Dermis microvascular lymphatic vessel endothelial cell (primary cell): Measurements from ENCODE around the gene NR3C2. TPM values are rescaled to one million over a fixed set of nuclear protein-coding genes. Genes with fewer than 3 reads are reported as not detected.

ENCODE experiments used
- DNase-seq, 2 donors: peaks; one replicate each; pipeline versions ENCODE4 v3.0.0 to v3.0.0-alpha.2; 2010; ENCODE audit warnings: low read depth in 2 of 2
- total RNA-seq: library from RNA; depleted of rRNA; stranded (reverse); fragments of >200 nt; gene quantifications from 2 replicates; pipeline ENCODE4 v1.2.1, GENCODE V29; 2014

Gene NR3C2
- total RNA-seq, 1 donor from 2014 or later, result 6.0 TPM

- DNase-seq, result no peak
Observed at GRCh38 chr4:148312956-148313490, 129.2 kb downstream of the NR3C2 start.

- DNase-seq, result no peak
Observed at GRCh38 chr4:148311526-148311925, 130.7 kb downstream of the NR3C2 start.

GRCh38 chr4:148310756-148311155 is 131.5 kb downstream of the NR3C2 start:
- no peak for DNase-seq

- DNase-seq, result no peak
Observed at GRCh38 chr4:148305751-148306150, 136.5 kb downstream of the NR3C2 start.

GRCh38 chr4:148302416-148302815 is 139.8 kb downstream of the NR3C2 start:
- DNase-seq, result no peak

- DNase-seq, result no peak
Observed at GRCh38 chr4:148300877-148301276, 141.3 kb downstream of the NR3C2 start.

- DNase-seq, result no peak
Observed at GRCh38 chr4:148299337-148299736, 142.9 kb downstream of the NR3C2 start.

GRCh38 chr4:148296498-148296897 is 145.7 kb downstream of the NR3C2 start:
- DNase-seq, result no peak

GRCh38 chr4:148295642-148296041 is 146.6 kb downstream of the NR3C2 start:
- DNase-seq, result no peak

- no peak for DNase-seq
Observed at GRCh38 chr4:148293571-148293970, 148.6 kb downstream of the NR3C2 start.

- no peak for DNase-seq
Observed at GRCh38 chr4:148292686-148293085, 149.5 kb downstream of the NR3C2 start.

GRCh38 chr4:148289740-148290139 is 152.5 kb downstream of the NR3C2 start:
- DNase-seq, result no peak

GRCh38 chr4:148288448-148288847 is 153.8 kb downstream of the NR3C2 start:
- no peak for DNase-seq

GRCh38 chr4:148287111-148287510 is 155.1 kb downstream of the NR3C2 start:
- no peak for DNase-seq

GRCh38 chr4:148286012-148286411 is 156.2 kb downstream of the NR3C2 start:
- no peak for DNase-seq

- DNase-seq, result no peak
Observed at GRCh38 chr4:148283665-148284064, 158.5 kb downstream of the NR3C2 start.

GRCh38 chr4:148278310-148278709 is 163.9 kb downstream of the NR3C2 start:
- no peak for DNase-seq

GRCh38 chr4:148275266-148275665 is 166.9 kb downstream of the NR3C2 start:
- no peak for DNase-seq

GRCh38 chr4:148273501-148273986 is 168.7 kb downstream of the NR3C2 start:
- DNase-seq, result peak; percentile 11 to 25

GRCh38 chr4:148271166-148271565 is 171.0 kb downstream of the NR3C2 start:
- DNase-seq, result peak in 1 of 2 donors; percentile 21

GRCh38 chr4:148270630-148271029 is 171.6 kb downstream of the NR3C2 start:
- peak; percentile 47 to 54 for DNase-seq

- DNase-seq, result no peak
Observed at GRCh38 chr4:148268835-148269234, 173.4 kb downstream of the NR3C2 start.

- no peak for DNase-seq
Observed at GRCh38 chr4:148266921-148267320, 175.3 kb downstream of the NR3C2 start.

GRCh38 chr4:148266240-148266639 is 176.0 kb downstream of the NR3C2 start:
- DNase-seq, result no peak
